HG02678 (cell line): Measurements from ENCODE around the gene PDE4D.

Experiments
- ATAC-seq: cut with Tn5 transposase; IDR thresholded peaks from one replicate; pipeline ENCODE4 v1.9.1; 2021; ENCODE audit warnings: mild to moderate bottlenecking, moderate library complexity; ENCODE audit not compliant: unreplicated experiment

The PDE4D gene

GRCh38 chr5:59169768-59170150, 723.8 kb downstream of the PDE4D start:
- ATAC-seq: no peak

- no peak for ATAC-seq
These were observed 724.3 kb downstream of the PDE4D start for GRCh38 chr5:59169081-59169767.

- no peak for ATAC-seq
These were observed 725.5 kb downstream of the PDE4D start for GRCh38 chr5:59168067-59168466.

GRCh38 chr5:59164041-59164830, 729.3 kb downstream of the PDE4D start:
- ATAC-seq: no peak

- ATAC-seq: no peak
These were observed 732.1 kb downstream of the PDE4D start for GRCh38 chr5:59161221-59162105.

- no peak for ATAC-seq
These were observed 734.7 kb downstream of the PDE4D start for GRCh38 chr5:59158637-59159391.

GRCh38 chr5:59158165-59158564, 735.4 kb downstream of the PDE4D start:
- ATAC-seq: no peak

- no peak for ATAC-seq
These were observed 736.5 kb downstream of the PDE4D start for GRCh38 chr5:59157068-59157467.

GRCh38 chr5:59152701-59153245, 740.8 kb downstream of the PDE4D start:
- no peak for ATAC-seq

GRCh38 chr5:59151162-59151889, 742.2 kb downstream of the PDE4D start:
- no peak for ATAC-seq

- ATAC-seq: no peak
These were observed 743.7 kb downstream of the PDE4D start for GRCh38 chr5:59149827-59150226.

- ATAC-seq: no peak
These were observed 744.3 kb downstream of the PDE4D start for GRCh38 chr5:59149271-59149670.

GRCh38 chr5:59146729-59147128, 746.8 kb downstream of the PDE4D start:
- ATAC-seq: no peak

- peak; percentile 87 for ATAC-seq
These were observed 749.6 kb downstream of the PDE4D start for GRCh38 chr5:59143926-59144333.

GRCh38 chr5:59142927-59143326, 750.6 kb downstream of the PDE4D start:
- ATAC-seq: no peak

GRCh38 chr5:59142138-59142537, 751.4 kb downstream of the PDE4D start:
- no peak for ATAC-seq

- ATAC-seq: no peak
These were observed 753.4 kb downstream of the PDE4D start for GRCh38 chr5:59140133-59140532.

GRCh38 chr5:59139695-59140094, 753.8 kb downstream of the PDE4D start:
- no peak for ATAC-seq

- no peak for ATAC-seq
These were observed 755.0 kb downstream of the PDE4D start for GRCh38 chr5:59138509-59138908.

- ATAC-seq: no peak
These were observed 755.7 kb downstream of the PDE4D start for GRCh38 chr5:59137846-59138245.
